Mucosa of descending colon (tissue), 3 donors: ENCODE measurements around the gene ZMYND12. TPM values are rescaled to one million over a fixed set of nuclear protein-coding genes. Genes with fewer than 3 reads are reported as not detected.
"Not testable (repeated sequence)": the region's sequence is repeated elsewhere in the genome, so short reads cannot be mapped to it uniquely, and the experiment has no call there.

Source experiments
- ATAC-seq: fragments of 200-7000 bp; cut with Tn5 transposase; one replicate; pipeline ENCODE4 v1.9.1; 2020; ENCODE audit warnings: mild to moderate bottlenecking, moderate library complexity
- DNase-seq, 3 donors: peaks; one replicate each; pipeline ENCODE4 v3.0.0-alpha.2; 2020
- H3K36me3 ChIP-seq: fragments of 200-600 bp; one replicate; pipeline ENCODE4 v1.8.0; 2021; ENCODE audit warnings: low read depth, mild to moderate bottlenecking
- H3K4me1 ChIP-seq: fragments of 200-600 bp; one replicate; pipeline ENCODE4 v1.8.0; 2021; ENCODE audit warnings: low read depth, mild to moderate bottlenecking
- H3K4me3 ChIP-seq: fragments of 200-600 bp; one replicate; pipeline ENCODE4 v1.8.0; 2021; ENCODE audit warnings: mild to moderate bottlenecking
- H3K9me3 ChIP-seq: fragments of 200-600 bp; one replicate; pipeline ENCODE4 v1.8.0; 2021; ENCODE audit warnings: mild to moderate bottlenecking
- CTCF ChIP-seq: fragments of 200-600 bp; IDR thresholded peaks from one replicate; pipeline ENCODE4 v1.8.0; 2022; ENCODE audit warnings: antibody characterized with exemption, mild to moderate bottlenecking
- intact Hi-C, 2 donors: fragments of 100-400 bp; cut with DNase I in 1 of 2; cut with micrococcal nuclease in 1 of 2; formaldehyde crosslinking; loops; one replicate each; pipeline versions ENCODE4 v1.11.0 to v1.11.1; 2022; cut with DNase I, micrococcal nuclease
- total RNA-seq, 3 donors: library from RNA; stranded (reverse); fragmentation: NEBNext Ultra II Directional in 2 of 3; extraction: Animal tissue kit (Norgen Biotek cat#: 25700) in 2 of 3; gene quantifications; one replicate each; pipeline versions ENCODE4 v1.2.1 to v1.2.4, GENCODE V29; 2021 to 2023
- donor health status: DM: no; HTN: no; CAD: no; lungs with moderate emphysema.
- donor health status: DM: no; HTN: no; CAD: no.
- donor health status: DM: no; HTN: yes; CAD: no.

ZMYND12 gene
- total RNA-seq, 3 donors from 2014 or later: 1.2 to 3.0 (median 2.2) TPM

- no peak for ATAC-seq
- H3K9me3 ChIP-seq: no peaks in the 10 kb centered on the region
Measured at GRCh38 chr1:42482635-42483153, 26.9 kb upstream of the ZMYND12 start.

GRCh38 chr1:42480921-42481320 is 25.1 kb upstream of the ZMYND12 start:
- no peaks in the 10 kb centered on the region for H3K4me1 ChIP-seq
- no peak overlapping the region for H3K4me3 ChIP-seq
- H3K9me3 ChIP-seq: no peaks in the 10 kb centered on the region
- no peak for TF ChIP-seq CTCF
- ATAC-seq (no peak), DNase-seq (no peak)
- intact Hi-C loops: no loop called here
- no peaks in the 10 kb centered on the region for H3K36me3 ChIP-seq

More at GRCh38 chr1:42482635-42483153, 26.9 kb upstream of the ZMYND12 start:
- no peaks in the 10 kb centered on the region for H3K4me1 ChIP-seq
- no peaks in the 10 kb centered on the region for H3K36me3 ChIP-seq
- TF ChIP-seq CTCF: no peak
- DNase-seq: no peak
- H3K4me3 ChIP-seq: no peak overlapping the region
- intact Hi-C loops: no loop called here

GRCh38 chr1:42479621-42480020 is 23.8 kb upstream of the ZMYND12 start:
- H3K4me1 ChIP-seq: no peaks in the 10 kb centered on the region
- ATAC-seq (no peak), DNase-seq (no peak)
- no peak overlapping the region for H3K4me3 ChIP-seq
- intact Hi-C loops: no loop called here
- no peak for TF ChIP-seq CTCF
- H3K36me3 ChIP-seq: no peaks in the 10 kb centered on the region
- H3K9me3 ChIP-seq: no peaks in the 10 kb centered on the region

- H3K36me3 ChIP-seq: no peaks in the 10 kb centered on the region
- no peak for TF ChIP-seq CTCF
- no peak overlapping the region for H3K4me3 ChIP-seq
- no peak for ATAC-seq
- intact Hi-C loops: no loop called here
- H3K4me1 ChIP-seq: no peaks in the 10 kb centered on the region
- no peaks in the 10 kb centered on the region for H3K9me3 ChIP-seq
- DNase-seq: no peak
Measured at GRCh38 chr1:42477775-42478174, 22.0 kb upstream of the ZMYND12 start.

- H3K4me3 ChIP-seq, H3K9me3 ChIP-seq, H3K36me3 ChIP-seq, DNase-seq, intact Hi-C loops, ATAC-seq, H3K4me1 ChIP-seq: not testable (repeated sequence)
Measured at GRCh38 chr1:42477354-42477753, 21.5 kb upstream of the ZMYND12 start.

- H3K4me1 ChIP-seq: no peaks in the 10 kb centered on the region
- H3K36me3 ChIP-seq: no peaks in the 10 kb centered on the region
- DNase-seq (no peak), ATAC-seq (no peak)
- H3K4me3 ChIP-seq: no peak overlapping the region
- no peak for TF ChIP-seq CTCF
- intact Hi-C loops: no loop called here
- no peaks in the 10 kb centered on the region for H3K9me3 ChIP-seq
Measured at GRCh38 chr1:42476605-42477004, 20.8 kb upstream of the ZMYND12 start.
